HepG2 (cell line): Measurements from ENCODE around the gene SSC5D. TPM values are rescaled to one million over a fixed set of nuclear protein-coding genes. Genes with fewer than 3 reads are reported as not detected.

Experiments used
- CSRNP1 ChIP-seq: sonication (generic); formaldehyde crosslinking; IDR thresholded peaks from 2 replicates; pipeline ENCODE4 v1.8.1; 2023; ENCODE audit warnings: mild to moderate bottlenecking, missing genetic modification reagents
- ISL2 ChIP-seq: sonication (generic); formaldehyde crosslinking; IDR thresholded peaks from 2 replicates; pipeline ENCODE4 v1.5.0; 2020; ENCODE audit warnings: missing genetic modification reagents
- KIAA2018 ChIP-seq: sonication (generic); formaldehyde crosslinking; IDR thresholded peaks from 2 replicates; pipeline ENCODE4 v1.5.0; 2020; ENCODE audit warnings: mild to moderate bottlenecking, missing genetic modification reagents, borderline replicate concordance
- MYPOP ChIP-seq: sonication (generic); formaldehyde crosslinking; IDR thresholded peaks from 2 replicates; pipeline ENCODE4 v1.8.1; 2023; ENCODE audit warnings: mild to moderate bottlenecking, moderate library complexity, missing genetic modification reagents
- PHF21A ChIP-seq: sonication (generic); formaldehyde crosslinking; IDR thresholded peaks from 2 replicates; pipeline ENCODE4 v1.5.0; 2020; ENCODE audit warnings: mild to moderate bottlenecking, missing genetic modification reagents
- PPARG ChIP-seq: conservative IDR thresholded peaks from 2 replicates; pipeline ENCODE4 v1.6.1; 2016; ENCODE audit warnings: missing biosample characterization, missing genetic modification reagents
- RELA ChIP-seq: sonication (generic); formaldehyde crosslinking; IDR thresholded peaks from 2 replicates; pipeline ENCODE4 v1.4.0; 2020; ENCODE audit warnings: missing genetic modification reagents
- SP1 ChIP-seq, 2 experiments: fragments of 450-650 bp in 1 of 2; sonication (generic) in 1 of 2; formaldehyde crosslinking in 1 of 2; IDR thresholded peaks; 2 replicates each; pipeline versions ENCODE4 v1.4.0 to v1.6.1; 2016 to 2020; ENCODE audit warnings: missing genetic modification reagents in 1 of 2
- THYN1 ChIP-seq: sonication (generic); formaldehyde crosslinking; IDR thresholded peaks from 2 replicates; pipeline ENCODE4 v1.8.1; 2023; ENCODE audit warnings: low read depth, mild to moderate bottlenecking, moderate library complexity, missing genetic modification reagents, borderline replicate concordance
- U2AF1 ChIP-seq: fragments of 200-400 bp; formaldehyde crosslinking; optimal IDR thresholded peaks from 2 replicates; pipeline ENCODE3; 2017; ENCODE audit warnings: mild to moderate bottlenecking, low read depth, low read length
- ZBTB42 ChIP-seq: sonication (generic); formaldehyde crosslinking; IDR thresholded peaks from 2 replicates; pipeline ENCODE4 v1.5.0; 2020; ENCODE audit warnings: mild to moderate bottlenecking, missing genetic modification reagents
- ZEB1 ChIP-seq: IDR thresholded peaks from 2 replicates; pipeline ENCODE4 v1.6.1; 2012; ENCODE audit warnings: mild to moderate bottlenecking, low read depth, inconsistent platforms; ENCODE audit not compliant: insufficient replicate concordance
- ZNF180 ChIP-seq: sonication (generic); formaldehyde crosslinking; IDR thresholded peaks from 2 replicates; pipeline ENCODE4 v1.4.0; 2020; ENCODE audit warnings: low read depth, missing genetic modification reagents, borderline replicate concordance
- ZNF260 ChIP-seq: sonication (generic); formaldehyde crosslinking; IDR thresholded peaks from 2 replicates; pipeline ENCODE4 v1.4.0; 2020; ENCODE audit warnings: missing genetic modification reagents, low read depth, mild to moderate bottlenecking, borderline replicate concordance
- ZNF326 ChIP-seq: sonication (generic); formaldehyde crosslinking; IDR thresholded peaks from 2 replicates; pipeline ENCODE4 v1.4.0; 2020; ENCODE audit warnings: missing genetic modification reagents, borderline replicate concordance
- ZSCAN20 ChIP-seq: sonication (generic); formaldehyde crosslinking; IDR thresholded peaks from 2 replicates; pipeline ENCODE4 v1.4.0; 2020; ENCODE audit warnings: missing genetic modification reagents, mild to moderate bottlenecking, borderline replicate concordance
- polyA plus RNA-seq, 8 experiments: library from polyadenylated mRNA; depleted of rRNA in 3 of 8; stranded (reverse) in 7 of 8; unstranded in 1 of 8; fragments of >200 nt; fragmentation: Illumina TruSeq in 4 of 8; extraction: Trizol in 4 of 8; gene quantifications; 2 replicates each; pipeline versions ENCODE4 v1.2.1 to v1.2.3, GENCODE V29; 2011 to 2016; ENCODE audit warnings: low read depth in 4 of 8, missing spikeins in 1 of 8, mixed read lengths in 1 of 8; ENCODE audit not compliant: insufficient read depth in 1 of 8
- total RNA-seq, 5 experiments: library from RNA; depleted of rRNA; stranded (reverse); fragments of >200 nt; fragmentation: Illumina TruSeq; extraction: Trizol; gene quantifications; 2 replicates each; pipeline ENCODE4 v1.2.3, GENCODE V29; 2016; ENCODE audit warnings: low read depth in 1 of 5

The SSC5D gene
- total and polyA plus RNA-seq, 2 of the 13 experiments (the other 11 are each of a cell fraction or from before 2014, with no cell fraction given): not detected

GRCh38 chr19:55467236-55468053 lies 20.8 kb upstream of the SSC5D start (continued):
- TF ChIP-seq ZNF260 (no peak), ZBTB42 (CRISPR knock-in tag) (peak; percentile 88; the same call in 1 of the 2 replicates), KIAA2018 (CRISPR knock-in tag) (no peak), ZNF180 (CRISPR knock-in tag) (no peak), ZNF326 (CRISPR knock-in tag) (no peak), MYPOP (no peak), PPARG (CRISPR knock-in tag) (no peak), U2AF1 (no peak), SP1 (IDR thresholded peaks at IDR 0.05) (no peak), SP1 (CRISPR knock-in tag; IDR thresholded peaks at IDR 0.05) (0 out of 2 replicates have a peak, but pooled peaks have one; percentile 35), ZSCAN20 (peak; percentile 58; the same call in 1 of the 2 replicates), CSRNP1 (CRISPR knock-in tag) (0 out of 2 replicates have a peak, but pooled peaks have one; percentile 34), THYN1 (CRISPR knock-in tag) (no peak), PHF21A (CRISPR knock-in tag) (peak; percentile 56; the same call in 1 of the 2 replicates), RELA (CRISPR knock-in tag) (no peak), ZEB1 (peak; percentile 29), ISL2 (CRISPR knock-in tag) (0 out of 2 replicates have a peak, but pooled peaks have one; percentile 39)
